A204.1 (cell line): ENCODE measurements around the gene DYNC1I1.

ENCODE experiments used
- FAIRE-seq: peaks from 2 replicates; lab custom pipeline; 2012; peaks lifted over from hg19 to GRCh38; lab: Jason Lieb, UNC

Gene DYNC1I1

GRCh38 chr7:95971716-95972115 lies 199.4 kb downstream of the DYNC1I1 start:
- FAIRE-seq: no peak

- no peak for FAIRE-seq
These were observed 200.2 kb downstream of the DYNC1I1 start for GRCh38 chr7:95972523-95972922.

DNA sequence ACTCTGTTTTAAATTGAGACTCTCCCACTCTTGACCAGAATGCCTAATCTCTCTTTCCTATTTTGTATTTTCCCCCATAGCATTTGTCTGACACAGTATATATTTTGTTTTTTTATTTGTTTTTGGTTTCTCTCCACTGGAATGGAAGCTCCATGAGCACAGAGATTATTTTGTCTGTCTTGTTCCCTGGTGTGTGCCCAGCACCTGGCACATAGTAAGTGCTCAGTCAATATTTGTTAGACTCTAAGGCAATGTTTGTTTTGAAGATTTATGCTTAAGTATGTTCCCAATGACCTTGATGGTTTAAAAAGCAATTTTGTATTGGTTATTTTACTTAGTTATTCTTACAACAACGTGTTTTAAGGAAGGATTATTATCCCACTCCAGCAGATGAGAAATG lies 201.8 kb downstream of the DYNC1I1 start:
- no peak for FAIRE-seq

DNA sequence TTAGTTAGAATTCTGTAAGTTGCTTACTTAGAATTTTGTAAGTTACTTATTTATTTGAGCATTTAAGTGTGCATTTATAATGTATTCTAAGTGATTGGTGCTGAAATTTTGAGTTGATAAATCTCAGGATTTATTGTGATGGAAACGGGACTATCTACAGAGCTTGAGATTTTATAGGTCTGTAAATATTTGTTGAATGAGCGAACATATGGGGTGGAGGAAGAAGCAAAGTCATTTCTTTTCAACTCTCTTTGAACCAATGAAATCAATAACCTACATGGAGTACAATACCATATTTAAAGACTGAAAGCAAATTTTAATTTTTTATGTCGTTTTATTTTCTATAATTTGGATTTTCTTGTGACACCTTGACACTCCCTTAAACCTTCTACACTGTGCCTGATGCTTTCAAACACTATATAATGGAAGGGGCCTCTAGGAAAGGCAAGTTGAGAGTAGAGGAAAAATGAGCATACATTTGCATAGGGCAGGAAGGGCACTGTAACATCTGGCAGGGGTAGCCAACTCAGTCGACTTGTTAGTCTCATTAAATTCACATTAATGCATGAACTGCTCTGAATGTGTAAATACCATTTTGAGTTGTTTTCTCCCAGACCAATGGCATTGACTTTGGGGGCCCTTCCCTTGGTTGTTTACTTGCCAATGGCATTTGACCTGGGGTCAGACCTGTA lies 204.2 kb downstream of the DYNC1I1 start:
- no peak for FAIRE-seq

DNA sequence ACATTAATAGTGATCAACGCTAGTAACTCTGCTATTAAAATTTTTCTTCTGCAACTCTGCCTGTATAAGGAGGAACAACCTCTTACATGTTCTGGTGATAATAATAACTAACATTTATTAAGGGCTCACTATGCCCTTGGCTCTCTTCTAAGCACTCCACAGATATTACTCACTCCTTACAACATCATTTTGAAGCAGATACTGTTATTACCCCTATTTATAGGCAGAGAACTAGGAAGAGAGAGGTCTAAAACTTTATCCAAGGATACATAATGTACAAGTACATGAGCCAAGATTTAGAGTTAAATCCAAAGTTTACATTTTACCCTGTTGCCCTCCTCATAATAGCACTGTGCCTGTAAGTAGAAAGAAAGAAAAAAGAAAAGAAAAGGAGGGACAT lies 205.6 kb downstream of the DYNC1I1 start:
- FAIRE-seq: no peak

- no peak for FAIRE-seq
These were observed 207.8 kb downstream of the DYNC1I1 start for GRCh38 chr7:95980167-95980566.

DNA sequence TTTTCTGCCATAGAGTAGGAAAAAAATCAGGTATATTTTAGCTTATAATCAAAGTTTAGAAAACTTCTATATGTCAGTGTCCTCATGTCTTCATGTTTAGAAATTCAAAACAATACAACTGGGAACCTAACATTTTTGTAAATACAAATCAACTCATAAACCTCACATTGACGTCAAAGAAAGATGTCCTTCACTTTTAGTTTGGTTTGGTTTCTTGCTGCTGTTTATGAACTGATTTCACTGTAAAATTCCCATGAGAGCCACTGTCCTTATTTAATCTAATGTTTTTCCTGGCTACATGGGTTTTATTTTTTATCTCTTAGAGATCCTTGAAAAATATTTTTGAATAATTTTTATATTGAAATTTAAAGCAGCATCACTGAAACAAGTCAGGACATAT lies 208.4 kb downstream of the DYNC1I1 start:
- no peak for FAIRE-seq

- FAIRE-seq: no peak
These were observed 213.9 kb downstream of the DYNC1I1 start for GRCh38 chr7:95986178-95986764.

GRCh38 chr7:95989301-95989700 lies 216.9 kb downstream of the DYNC1I1 start:
- no peak for FAIRE-seq

DNA sequence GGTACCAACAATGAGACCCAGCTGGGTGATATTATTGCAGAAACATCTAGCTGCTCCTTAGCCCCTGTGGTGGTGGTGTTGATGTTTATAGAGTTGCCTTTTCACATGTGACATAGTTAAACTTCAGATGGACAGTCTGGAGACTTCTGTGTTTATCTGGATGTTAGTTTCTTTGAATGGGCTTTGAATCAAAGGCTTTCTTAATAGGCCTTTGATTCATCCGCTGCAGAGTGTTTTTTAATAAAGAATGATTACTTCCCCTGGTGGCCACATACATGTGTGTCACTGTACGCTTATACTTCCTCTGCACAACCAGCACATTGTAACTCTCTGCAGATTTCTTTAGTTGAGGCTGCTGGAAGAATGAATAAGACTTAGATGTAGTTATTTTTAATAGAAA lies 221.0 kb downstream of the DYNC1I1 start:
- no peak for FAIRE-seq

DNA sequence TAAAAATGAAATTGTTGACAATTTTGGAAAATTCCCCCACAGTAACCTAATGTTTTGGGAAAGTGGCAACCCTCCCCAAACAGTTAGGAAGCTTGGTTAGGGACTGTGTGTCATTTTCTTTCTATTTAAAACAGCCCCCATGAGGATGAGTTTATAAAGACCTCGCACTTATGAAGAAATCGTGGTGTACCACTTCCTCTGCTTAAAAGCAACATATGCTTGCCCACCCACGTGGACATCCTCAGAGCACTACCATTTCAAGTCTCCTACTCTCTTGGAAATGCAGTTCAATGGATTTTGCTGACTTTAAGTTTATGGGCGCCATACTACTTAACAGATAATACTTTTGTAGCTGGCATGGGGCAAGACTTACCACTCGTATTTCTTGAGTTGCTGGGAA lies 223.8 kb downstream of the DYNC1I1 start:
- FAIRE-seq: no peak

GRCh38 chr7:95996886-95997285 lies 224.5 kb downstream of the DYNC1I1 start:
- FAIRE-seq: no peak

DNA sequence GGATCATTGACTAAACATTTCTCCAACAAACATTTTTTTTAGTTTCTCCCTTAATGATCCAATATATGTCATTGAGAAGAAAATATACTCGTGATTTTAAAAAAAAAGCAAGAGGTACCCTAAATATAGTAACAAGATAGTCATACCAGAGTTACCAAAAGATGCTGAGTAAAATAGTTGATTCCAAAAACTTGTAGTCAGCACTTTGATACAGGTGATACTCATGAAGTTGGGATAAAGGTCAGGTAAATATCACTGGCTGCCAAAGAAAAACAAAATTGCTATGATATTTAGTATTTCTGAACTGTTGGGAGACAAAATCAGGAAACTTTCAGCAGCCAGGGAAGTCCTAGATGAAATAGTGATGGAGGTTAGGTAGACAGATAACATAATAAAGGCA lies 225.3 kb downstream of the DYNC1I1 start:
- FAIRE-seq: no peak

DNA sequence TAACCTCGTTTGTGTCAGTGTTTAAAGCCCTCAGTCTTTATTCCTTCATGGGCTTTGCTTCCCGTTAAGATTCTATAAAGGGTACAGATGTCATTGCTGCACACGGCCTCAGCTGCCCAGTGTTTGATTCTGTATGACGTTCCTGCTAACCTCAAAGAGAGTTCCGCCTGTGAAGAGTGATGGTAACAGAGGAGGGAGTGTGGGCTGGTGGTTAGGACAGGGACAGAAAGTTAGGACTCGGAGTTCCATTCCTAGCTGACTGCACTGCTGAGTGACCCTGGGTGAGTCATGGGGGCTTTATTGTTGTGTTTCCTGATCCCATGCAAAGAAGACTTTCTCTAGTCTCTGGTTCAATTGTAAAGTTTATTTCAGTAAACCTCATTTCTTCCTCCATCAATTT lies 227.1 kb downstream of the DYNC1I1 start:
- FAIRE-seq: no peak

DNA sequence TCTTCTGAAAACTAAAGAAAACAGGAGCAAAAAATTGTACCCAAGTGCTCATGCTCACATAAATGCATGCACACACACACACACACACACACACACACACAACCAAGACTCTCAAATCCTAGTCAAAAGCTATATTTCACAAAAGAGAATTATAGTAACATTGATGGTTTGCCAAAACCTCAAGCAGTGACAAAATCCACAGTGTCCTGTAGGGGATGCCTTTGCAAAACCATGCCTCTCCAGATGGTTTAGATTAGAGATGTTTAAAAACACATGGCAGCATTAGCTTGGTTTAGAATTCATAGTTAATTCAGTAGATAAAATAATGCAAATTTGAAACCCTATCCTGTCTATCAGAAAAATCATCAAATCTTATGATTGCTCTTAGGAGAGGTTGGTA lies 232.2 kb downstream of the DYNC1I1 start:
- FAIRE-seq: no peak

DNA sequence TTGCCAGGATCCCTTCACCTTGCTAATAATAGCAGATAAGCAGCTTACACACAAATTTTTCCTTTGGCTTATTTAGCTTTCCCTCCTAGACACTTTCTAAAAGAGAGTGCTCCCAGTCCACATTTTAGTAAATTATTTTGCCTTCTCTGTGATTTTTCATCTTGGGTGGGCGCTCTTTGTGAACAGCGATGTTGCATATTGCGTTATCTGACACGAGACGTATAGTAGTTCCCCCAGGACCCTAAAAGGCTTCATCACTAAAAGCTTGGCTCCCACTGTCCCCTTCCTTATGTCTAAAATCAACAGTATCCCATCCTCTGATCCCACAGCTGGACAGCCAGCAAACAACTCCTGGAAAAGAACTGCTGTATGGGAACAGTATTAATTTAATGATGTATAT lies 232.9 kb downstream of the DYNC1I1 start:
- FAIRE-seq: no peak

- FAIRE-seq: no peak
These were observed 236.8 kb downstream of the DYNC1I1 start for GRCh38 chr7:96009148-96009547.

GRCh38 chr7:96013836-96014235 lies 241.5 kb downstream of the DYNC1I1 start:
- no peak for FAIRE-seq

DNA sequence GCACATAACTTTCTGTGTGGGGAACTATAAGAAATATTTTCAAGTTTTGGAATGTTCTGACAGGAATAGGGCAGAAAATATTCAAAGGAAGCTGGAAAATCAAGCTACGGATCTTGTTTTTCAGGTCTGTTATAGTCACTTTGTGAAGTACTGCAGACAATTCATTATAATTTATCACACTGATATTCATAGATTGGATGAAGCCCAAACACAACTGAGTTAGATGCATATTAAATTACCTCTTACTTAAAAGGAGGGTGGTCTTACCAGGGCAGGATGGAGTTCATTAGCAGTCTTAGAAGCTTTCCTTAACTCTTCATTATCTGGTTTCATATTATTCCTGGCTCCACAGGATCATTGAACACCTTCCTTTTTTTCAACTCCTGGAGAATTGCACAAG lies 242.3 kb downstream of the DYNC1I1 start:
- FAIRE-seq: no peak

DNA sequence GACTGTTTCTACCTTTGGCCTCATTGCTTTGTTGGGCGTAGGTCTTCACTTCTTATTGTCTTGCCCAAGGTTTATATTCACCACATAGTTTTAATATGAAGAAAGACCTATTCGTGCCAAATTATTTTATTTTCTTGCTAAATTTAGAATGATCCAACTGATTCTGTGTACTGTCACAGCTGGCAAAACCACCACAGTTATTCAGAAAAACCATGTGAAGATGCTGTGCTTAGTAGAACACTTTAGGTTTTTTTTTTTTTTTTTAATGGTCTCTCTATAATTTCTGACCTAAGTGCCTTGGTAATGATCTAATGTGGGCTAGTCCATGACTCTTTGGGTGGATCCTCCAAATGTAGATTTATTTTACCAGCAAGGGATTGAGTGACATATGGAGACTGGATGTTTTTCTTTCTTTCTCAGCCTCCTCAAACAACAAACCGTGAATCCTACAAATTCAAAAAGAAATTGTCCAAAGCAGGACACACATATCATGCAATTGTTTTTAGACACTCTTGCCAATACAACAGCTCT lies 243.8 kb downstream of the DYNC1I1 start:
- no peak for FAIRE-seq

DNA sequence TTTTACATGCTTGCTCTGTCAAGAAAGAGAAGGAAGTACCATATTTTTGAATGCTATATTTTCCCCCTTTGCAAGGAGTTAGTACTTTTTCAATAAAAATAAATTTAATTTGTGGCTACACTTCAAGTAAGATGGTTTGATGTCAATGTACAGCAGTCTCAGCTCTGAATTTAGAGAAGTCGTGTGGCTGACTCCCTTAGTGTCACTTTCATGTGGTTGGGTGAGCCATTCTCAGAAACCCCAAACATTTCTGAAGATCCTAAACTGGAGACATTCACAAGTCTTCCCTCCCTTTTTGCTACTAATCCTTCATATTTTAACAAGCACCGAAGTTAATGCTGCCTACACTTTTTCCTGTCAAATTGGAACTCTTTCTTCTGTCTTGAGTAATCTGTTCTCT lies 244.4 kb downstream of the DYNC1I1 start:
- FAIRE-seq: no peak

DNA sequence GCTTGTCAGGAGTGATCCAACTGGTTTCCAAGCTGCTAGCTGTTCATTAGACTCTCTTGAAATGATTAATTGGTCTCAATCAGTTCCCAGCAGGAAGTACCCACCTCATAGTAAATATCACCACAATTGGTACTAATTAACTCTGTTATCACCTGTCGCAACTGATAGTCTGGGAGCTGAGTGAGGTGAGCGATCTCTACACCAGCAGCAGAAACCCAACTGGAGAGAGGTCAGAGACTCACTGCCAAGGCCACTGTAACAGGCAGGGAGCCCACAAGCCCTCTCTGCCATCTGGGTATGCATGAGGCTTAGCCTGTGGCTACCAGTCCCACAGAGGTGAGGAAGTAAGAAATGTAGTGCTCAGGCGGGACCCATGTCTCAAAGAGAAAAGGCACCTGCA lies 245.5 kb downstream of the DYNC1I1 start:
- no peak for FAIRE-seq

DNA sequence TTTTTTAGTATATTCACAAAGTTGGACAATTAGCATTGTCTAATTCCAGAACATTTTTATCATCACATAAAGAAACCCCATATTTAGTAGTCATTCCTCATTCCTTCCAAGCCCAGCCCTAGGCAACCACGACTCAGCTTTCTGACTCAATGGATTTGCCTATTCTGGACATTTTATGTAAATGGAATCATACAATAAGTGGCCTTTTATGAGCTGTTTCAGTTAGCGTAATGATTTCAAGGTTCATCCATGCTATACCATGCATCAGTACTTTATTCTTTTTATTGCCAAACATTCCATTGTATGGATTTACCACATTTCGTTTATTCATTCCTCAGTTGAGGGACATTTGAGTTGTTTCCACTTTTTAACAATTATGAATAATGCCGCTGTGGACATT lies 249.2 kb downstream of the DYNC1I1 start:
- FAIRE-seq: no peak

GRCh38 chr7:96023387-96023786 lies 251.0 kb downstream of the DYNC1I1 start:
- no peak for FAIRE-seq
